AG08395 (cell line): ENCODE data around the gene TKT.

Experiments
- DNase-seq: peaks from one replicate; pipeline ENCODE4 v3.0.0; 2012; ENCODE audit warnings: mixed read lengths, low spot score

The TKT gene

DNA sequence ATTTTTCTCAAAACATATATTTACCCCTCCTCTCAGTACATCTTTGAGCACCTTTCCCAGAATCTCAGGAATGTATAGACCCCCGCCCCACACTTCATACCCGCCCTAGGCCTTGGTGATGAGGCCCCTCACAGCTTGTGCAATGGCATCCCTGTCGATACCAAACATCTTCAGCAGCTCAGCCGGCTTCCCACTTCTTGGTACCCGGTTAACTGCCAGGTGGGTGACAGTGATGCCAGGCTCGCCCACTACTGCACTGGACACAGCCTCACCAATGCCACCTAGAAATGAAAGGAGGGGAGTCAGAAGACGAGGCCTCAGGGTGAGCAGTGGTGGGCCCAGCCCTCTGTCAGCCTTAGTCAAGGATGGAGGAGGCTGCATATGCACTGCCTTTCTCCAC, 30.2 kb downstream of the TKT start:
- DNase-seq = no peak

GRCh38 chr3:53225181-53225580, 30.6 kb downstream of the TKT start:
- no peak for DNase-seq

- DNase-seq = no peak
Measured at GRCh38 chr3:53224536-53224935, 31.3 kb downstream of the TKT start.

GRCh38 chr3:53224026-53224425, 31.8 kb downstream of the TKT start:
- no peak for DNase-seq

GRCh38 chr3:53223541-53223966, 32.3 kb downstream of the TKT start:
- no peak for DNase-seq

DNA sequence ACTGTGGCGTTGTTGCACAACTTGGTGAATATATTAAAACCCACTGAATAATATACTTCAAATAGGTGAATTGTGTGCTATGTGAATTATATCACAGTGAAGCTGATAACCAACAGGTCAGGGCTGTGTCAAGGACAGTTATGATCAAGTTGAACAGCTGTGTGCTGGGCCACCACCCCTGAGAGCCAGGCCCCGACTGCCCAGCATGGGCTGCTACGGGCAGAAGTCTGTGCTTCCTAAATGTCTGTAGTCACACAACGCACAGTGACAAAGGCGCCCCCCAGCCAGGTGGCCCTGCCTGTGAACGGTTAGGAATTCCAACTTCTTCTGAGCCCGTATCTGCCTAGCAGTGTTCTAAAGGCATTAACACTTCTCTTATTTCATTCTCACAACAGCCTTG, 32.8 kb downstream of the TKT start:
- DNase-seq = no peak

GRCh38 chr3:53222183-53222901, 33.5 kb downstream of the TKT start:
- DNase-seq = no peak

- no peak for DNase-seq
Measured at GRCh38 chr3:53221827-53222182, 34.0 kb downstream of the TKT start.

- DNase-seq = no peak
Measured at GRCh38 chr3:53221345-53221744, 34.5 kb downstream of the TKT start.

- DNase-seq = peak; percentile 92
Measured at GRCh38 chr3:53219895-53220483, 35.8 kb downstream of the TKT start.

- no peak for DNase-seq
Measured at GRCh38 chr3:53218131-53218530, 37.7 kb downstream of the TKT start.

- no peak for DNase-seq
Measured at GRCh38 chr3:53217175-53217574, 38.6 kb downstream of the TKT start.

DNA sequence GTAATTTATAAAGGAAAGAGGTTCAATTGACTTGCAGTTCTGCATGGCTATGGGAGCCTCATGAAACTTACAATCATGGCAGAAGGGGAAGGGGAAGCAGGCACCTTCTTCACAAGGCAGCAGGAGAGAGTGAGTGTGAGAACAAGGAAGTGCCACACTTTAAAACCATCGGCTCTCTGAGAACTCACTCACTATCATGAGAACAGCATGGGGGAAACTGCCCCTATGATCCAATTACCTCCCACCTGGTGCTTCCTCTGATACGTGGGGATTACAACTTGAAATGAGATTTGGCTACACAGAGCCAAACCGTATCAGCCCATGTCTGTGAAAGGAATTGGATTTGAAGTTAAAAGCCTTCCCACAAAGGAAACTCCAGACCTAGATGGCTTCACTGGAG, 39.1 kb downstream of the TKT start:
- DNase-seq = no peak

DNA sequence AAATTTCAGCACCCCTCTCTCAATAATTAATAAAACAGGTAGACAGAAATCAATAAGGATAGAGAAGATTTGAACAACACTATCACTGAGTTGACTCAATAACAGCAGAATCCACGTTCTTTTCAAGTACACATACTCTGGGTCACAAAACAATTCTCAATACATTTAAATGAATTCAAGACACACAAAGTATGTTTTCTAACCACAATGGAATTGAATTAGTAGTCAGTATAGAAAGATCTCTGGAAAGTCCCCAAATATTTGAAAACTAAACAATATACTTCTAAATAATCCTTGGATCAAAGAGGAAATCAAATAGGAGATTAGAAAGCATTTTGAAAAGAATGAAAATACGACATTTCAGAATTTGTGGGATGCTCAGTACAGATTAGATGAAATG, 40.0 kb downstream of the TKT start:
- DNase-seq = no peak

DNA sequence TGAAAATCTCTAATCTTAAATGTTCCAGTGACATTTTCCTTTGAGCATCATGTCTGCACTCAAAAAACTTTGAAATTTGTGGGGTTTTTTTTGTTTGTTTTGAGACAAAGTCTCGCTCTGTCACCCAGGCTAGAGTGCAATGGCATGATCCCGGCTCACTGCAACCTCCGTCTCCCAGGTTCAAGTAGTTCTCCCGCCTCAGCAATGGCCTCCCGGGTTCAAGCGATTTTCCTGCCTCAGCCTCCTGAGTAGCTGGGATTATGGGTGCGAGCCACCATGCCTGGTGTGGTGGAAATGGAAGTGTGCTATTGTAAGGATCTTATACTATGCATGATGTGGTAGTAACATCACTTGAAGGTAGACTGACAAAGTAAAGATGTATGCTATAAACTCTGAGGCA, 42.5 kb downstream of the TKT start:
- no peak for DNase-seq

- DNase-seq = no peak
Measured at GRCh38 chr3:53211706-53212702, 43.8 kb downstream of the TKT start.

DNA sequence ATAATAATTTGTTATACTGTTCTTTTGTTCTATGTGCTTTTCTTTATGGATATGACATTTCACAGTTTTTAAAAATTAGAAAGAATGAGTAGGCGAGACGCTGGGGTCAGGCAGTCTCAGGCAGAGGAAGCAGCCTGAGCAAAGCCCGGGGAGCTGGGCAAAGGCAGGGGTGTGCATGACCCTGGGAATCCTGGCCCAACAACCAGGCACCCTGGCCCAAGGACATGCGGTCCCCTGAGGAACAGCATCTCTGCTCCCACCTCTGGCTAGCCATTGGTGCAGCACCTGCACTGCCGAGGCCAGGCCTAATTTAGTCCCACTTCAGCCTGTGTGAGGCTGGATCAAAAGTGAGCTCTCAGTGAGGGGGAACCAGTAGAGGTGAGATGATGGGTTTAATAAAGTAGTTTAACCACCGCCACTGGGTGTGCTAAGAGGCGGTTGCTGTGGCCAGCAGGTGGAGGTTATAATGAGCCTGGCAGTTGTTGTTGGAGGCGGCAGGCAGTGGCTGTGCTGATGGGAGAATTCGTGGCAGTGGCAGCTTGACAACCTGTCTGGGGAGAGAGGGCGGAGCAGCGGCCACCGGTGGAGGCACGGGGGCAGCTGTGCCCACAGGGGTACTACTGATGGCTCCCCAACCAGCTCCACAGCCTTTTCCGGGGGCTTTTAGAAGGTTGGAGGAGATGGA, 53.3 kb downstream of the TKT start:
- no peak for DNase-seq

DNA sequence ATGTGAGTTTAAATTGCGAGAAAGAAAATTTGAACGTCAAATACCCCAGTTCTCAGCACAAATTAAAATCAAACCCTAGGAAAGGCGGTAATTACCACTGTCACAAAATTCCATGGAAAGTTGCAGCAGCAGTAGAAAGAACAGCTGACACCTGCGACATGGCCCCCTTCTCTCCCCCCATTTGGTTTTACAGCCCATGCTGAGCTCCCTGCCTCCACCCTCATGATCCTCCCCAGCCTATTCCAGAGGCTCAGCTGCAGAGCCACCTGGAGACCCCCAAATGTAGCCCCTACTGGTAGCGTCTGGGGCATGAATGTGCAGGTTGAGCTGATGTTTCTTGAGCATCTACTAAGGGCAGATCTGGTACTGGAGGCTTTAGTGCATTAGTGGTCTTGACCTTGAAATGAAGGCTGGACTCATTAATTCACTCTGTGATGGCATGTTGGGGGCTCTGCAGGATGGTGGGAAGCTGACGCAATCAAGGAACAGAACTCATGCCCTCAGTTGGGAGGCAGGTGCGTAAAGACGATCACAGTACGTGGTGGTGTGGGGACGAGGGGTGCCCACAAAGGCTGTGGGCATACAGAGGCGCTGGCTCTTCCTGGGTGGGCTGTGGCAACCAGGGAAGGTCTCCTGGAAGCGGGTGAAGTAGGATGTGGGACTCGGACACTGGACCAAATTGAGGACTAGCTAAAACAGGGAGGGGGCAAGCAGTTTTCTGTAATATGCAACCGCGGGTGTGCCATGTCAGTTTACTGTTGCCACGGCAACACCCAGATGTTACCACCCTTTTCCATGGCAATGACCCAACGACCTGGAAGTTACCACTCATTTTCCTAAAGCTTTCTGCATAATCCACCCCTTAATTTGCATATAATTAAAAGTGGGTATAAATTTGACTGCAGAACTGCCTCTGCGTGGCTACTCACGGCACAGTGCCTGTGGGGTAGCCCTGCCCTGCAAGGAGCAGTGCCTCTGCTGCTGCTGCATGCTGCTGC, 55.0 kb downstream of the TKT start:
- no peak for DNase-seq

- no peak for DNase-seq
Measured at GRCh38 chr3:53199834-53200233, 56.0 kb downstream of the TKT start.

GRCh38 chr3:53198996-53199395, 56.8 kb downstream of the TKT start:
- DNase-seq = no peak
